ENCODE measurements around the gene SCARB1.

DNA sequence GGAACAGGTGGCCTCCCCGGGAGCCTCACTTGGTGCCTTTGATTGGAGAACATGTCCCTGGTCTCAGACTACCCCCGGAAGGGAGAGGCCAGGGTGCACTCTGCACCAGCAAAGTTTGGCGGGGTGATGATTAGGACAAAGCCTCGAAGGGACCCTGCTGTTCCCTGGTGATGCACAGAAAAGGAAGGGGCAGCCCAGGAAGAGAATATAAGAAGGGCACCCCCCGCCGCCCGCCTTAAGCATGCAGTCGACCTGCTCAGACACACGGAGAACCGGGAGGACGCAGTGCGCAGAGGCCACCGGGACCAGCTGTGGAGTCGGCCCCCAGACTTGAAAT lies 6.9 kb downstream of the SCARB1 start:
- TF ChIP-seq EZH2 (IDR thresholded peaks at IDR 0.05; ENCODE audit: borderline replicate concordance, low read depth, low read length, severe bottlenecking): no peak
- TF ChIP-seq, protein P1, sequence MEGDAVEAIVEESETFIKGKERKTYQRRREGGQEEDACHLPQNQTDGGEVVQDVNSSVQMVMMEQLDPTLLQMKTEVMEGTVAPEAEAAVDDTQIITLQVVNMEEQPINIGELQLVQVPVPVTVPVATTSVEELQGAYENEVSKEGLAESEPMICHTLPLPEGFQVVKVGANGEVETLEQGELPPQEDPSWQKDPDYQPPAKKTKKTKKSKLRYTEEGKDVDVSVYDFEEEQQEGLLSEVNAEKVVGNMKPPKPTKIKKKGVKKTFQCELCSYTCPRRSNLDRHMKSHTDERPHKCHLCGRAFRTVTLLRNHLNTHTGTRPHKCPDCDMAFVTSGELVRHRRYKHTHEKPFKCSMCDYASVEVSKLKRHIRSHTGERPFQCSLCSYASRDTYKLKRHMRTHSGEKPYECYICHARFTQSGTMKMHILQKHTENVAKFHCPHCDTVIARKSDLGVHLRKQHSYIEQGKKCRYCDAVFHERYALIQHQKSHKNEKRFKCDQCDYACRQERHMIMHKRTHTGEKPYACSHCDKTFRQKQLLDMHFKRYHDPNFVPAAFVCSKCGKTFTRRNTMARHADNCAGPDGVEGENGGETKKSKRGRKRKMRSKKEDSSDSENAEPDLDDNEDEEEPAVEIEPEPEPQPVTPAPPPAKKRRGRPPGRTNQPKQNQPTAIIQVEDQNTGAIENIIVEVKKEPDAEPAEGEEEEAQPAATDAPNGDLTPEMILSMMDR (IDR thresholded peaks at IDR 0.05; ENCODE audit: borderline replicate concordance, extremely low read depth, low read length, poor library complexity, severe bottlenecking): no peak

Data from DND-41 (cell line).